PFSK-1 (cell line): ENCODE data around the gene SUMO4.

ENCODE experiments used
- FOXP2 ChIP-seq: optimal IDR thresholded peaks from 2 replicates; pipeline ENCODE3; 2011; ENCODE audit warnings: borderline replicate concordance, control low read depth, inconsistent platforms; ENCODE audit not compliant: insufficient read depth; ENCODE audit errors: extremely low read length, extremely low read depth
- POLR2AphosphoS5 ChIP-seq: IDR thresholded peaks from 2 replicates; pipeline ENCODE4 v1.6.1; 2012; ENCODE audit warnings: low read depth, mild to moderate bottlenecking, control low read depth, low read length, moderate library complexity
- REST ChIP-seq, 2 experiments: IDR thresholded peaks; 2 replicates each; pipeline versions ENCODE4 v1.6.1 to v1.8.0; 2011 to 2012; ENCODE audit warnings: low read depth in 2 of 2, low read length in 2 of 2, control low read depth in 1 of 2, inconsistent platforms in 1 of 2, mild to moderate bottlenecking in 1 of 2, moderate library complexity in 1 of 2; ENCODE audit not compliant: insufficient read depth in 1 of 2
- SIN3A ChIP-seq: IDR thresholded peaks from 2 replicates; pipeline ENCODE4 v1.6.1; 2012; ENCODE audit warnings: mild to moderate bottlenecking, low read length, moderate library complexity, borderline replicate concordance; ENCODE audit not compliant: insufficient read depth
- TAF1 ChIP-seq: IDR thresholded peaks from 2 replicates; pipeline ENCODE4 v1.6.1; 2012; ENCODE audit warnings: low read length, control low read depth, borderline replicate concordance; ENCODE audit not compliant: insufficient read depth

The SUMO4 gene

GRCh38 chr6:149387779-149388512, 12.1 kb upstream of the SUMO4 start:
- TF ChIP-seq POLR2AphosphoS5: no peak
- no peak for TF ChIP-seq TAF1
- no peak for TF ChIP-seq FOXP2
- no peak for TF ChIP-seq SIN3A
- TF ChIP-seq REST (IDR thresholded peaks at IDR 0.05; ENCODE audit: insufficient read depth in 1 of 2, low read depth in 2 of 2, low read length in 2 of 2): no peak

GRCh38 chr6:149389509-149390297, 10.4 kb upstream of the SUMO4 start:
- TF ChIP-seq SIN3A (no peak), POLR2AphosphoS5 (no peak), TAF1 (no peak), REST (IDR thresholded peaks at IDR 0.05; ENCODE audit: insufficient read depth in 1 of 2, low read depth in 2 of 2, low read length in 2 of 2) (no peak), FOXP2 (no peak)

- no peak for TF ChIP-seq REST (IDR thresholded peaks at IDR 0.05; ENCODE audit: insufficient read depth in 1 of 2, low read depth in 2 of 2, low read length in 2 of 2)
- TF ChIP-seq TAF1: no peak
- no peak for TF ChIP-seq SIN3A
- TF ChIP-seq FOXP2: no peak
- TF ChIP-seq POLR2AphosphoS5: no peak
Observed at GRCh38 chr6:149392093-149392492, 8.0 kb upstream of the SUMO4 start.

GRCh38 chr6:149392535-149392934, 7.5 kb upstream of the SUMO4 start:
- TF ChIP-seq POLR2AphosphoS5 (no peak), TAF1 (no peak), FOXP2 (no peak), REST (IDR thresholded peaks at IDR 0.05; ENCODE audit: insufficient read depth in 1 of 2, low read depth in 2 of 2, low read length in 2 of 2) (no peak), SIN3A (no peak)
